HG02588 (cell line): ENCODE data around the gene SLIT1.
"Not testable (repeated sequence)": the region's sequence is repeated elsewhere in the genome, so short reads cannot be mapped to it uniquely, and the experiment has no call there.

Source experiments
- ATAC-seq: cut with Tn5 transposase; IDR thresholded peaks from one replicate; pipeline ENCODE4 v1.9.1; 2021; ENCODE audit warnings: mild to moderate bottlenecking, moderate library complexity; ENCODE audit not compliant: unreplicated experiment

Gene SLIT1

DNA sequence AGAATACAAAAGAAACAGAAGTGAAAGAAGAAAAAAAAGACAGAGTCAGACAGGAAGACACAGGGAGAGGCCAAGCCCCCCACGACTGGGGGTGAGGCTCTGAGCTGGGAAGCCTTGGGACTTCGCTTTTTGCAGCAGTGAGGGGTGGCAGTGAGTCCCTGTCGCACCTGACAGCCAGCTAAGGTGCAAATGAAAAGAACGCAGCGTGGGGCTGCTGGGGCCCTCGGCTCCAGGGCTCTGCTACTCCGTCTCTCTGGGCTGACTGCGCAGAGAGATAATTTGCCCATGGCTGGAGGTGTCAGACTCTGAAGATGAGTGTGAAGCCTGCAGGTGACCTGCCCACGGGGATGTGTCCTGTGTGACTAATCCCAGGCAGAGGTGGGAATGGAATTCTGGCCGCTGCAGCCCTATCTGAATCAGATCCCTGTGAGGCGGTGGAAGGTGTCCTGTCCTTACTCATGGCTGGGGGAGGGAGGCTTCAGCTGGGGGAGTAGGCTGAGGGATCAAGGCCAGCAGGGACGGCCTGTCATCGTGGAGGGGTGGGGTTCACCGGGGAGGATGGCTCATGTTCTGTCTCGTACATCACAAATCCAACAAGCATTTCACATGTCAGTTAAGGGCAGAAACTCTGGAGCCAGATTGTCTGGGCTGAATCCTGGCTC lies 96.4 kb downstream of the SLIT1 start:
- ATAC-seq, result no peak

DNA sequence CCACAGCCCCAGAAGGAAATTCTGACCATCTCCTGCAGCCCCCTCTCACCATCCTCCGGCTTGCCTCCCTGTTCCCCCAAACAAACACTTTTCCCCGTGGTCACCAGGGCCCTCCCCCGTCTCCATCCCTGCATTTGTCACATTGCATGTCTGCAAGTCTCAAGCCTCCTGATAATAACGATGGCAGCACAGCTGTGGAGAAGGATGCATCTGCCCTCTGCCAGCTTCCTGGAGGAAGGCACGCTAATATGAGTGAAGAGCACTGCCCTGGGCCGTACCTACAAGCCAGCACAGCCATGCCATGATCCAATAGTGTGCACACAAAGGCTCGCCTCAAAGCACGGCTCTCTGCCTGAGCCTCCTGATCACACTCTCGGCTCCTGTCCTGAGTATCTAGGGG lies 98.5 kb downstream of the SLIT1 start:
- ATAC-seq, result no peak

DNA sequence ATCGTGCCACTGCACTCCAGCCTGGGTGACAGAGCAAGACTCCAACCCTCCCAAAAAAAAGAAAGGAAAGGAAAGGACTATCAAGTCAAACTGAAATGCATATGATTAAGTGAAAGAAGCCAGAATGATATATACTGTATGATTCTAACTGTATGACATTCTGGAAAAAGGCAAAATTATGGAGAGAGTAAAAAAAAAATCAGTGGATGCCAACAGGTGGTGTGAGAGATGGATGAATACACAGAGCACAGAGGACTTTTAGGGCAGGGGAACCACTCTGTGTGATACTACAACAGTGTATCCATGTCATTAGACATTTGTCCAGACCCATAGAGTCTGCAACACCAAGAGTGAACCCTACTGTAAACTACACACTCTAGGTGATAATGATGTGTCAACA lies 99.2 kb downstream of the SLIT1 start:
- no peak for ATAC-seq

DNA sequence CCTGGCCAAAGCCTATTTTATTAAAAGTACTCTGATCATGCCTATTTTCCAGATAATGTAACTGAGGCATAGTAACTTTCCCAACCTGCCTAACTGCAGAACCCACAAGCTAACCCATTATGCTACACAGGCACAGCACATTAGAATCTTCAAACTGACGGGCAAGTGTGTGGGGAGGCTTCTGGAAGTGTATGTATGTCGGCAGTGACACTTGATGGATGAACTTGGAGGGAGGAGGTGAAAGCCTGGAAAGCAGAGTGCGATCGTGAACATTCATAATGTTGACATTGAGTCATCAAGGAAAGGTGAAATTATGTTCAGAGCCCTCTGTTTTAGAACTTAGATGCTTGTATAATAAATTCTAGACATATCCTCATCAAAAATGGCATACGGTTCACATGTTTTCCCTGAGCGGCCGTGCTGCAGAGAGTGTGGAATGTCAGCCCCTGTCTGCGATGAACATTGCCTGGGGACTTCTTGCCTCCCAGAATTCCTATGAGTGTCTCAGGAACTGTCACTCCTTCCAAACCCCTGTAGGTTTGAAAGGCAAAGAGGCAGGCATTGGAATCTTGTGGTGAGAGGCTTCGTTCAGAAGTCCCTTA lies 102.4 kb downstream of the SLIT1 start:
- ATAC-seq, result no peak

DNA sequence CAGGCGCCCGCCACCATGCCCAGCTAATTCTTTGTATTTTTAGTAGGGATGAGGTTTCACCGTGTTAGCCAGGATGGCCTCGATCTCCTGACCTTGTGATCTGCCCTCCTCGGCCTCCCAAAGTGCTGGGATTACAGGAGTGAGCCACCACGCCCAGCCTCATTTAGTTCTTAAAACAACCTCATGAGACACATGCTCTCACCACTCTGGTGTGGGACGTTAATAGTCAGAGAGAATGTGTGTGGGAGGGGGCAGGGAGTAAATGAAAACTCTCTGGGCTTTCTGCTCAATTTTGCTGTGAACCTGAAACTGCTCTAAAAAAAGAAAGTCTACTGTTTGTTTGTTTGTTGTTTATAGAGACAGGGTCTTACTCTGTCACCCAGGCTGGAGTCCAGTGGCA lies 103.2 kb downstream of the SLIT1 start:
- not testable (repeated sequence) for ATAC-seq

DNA sequence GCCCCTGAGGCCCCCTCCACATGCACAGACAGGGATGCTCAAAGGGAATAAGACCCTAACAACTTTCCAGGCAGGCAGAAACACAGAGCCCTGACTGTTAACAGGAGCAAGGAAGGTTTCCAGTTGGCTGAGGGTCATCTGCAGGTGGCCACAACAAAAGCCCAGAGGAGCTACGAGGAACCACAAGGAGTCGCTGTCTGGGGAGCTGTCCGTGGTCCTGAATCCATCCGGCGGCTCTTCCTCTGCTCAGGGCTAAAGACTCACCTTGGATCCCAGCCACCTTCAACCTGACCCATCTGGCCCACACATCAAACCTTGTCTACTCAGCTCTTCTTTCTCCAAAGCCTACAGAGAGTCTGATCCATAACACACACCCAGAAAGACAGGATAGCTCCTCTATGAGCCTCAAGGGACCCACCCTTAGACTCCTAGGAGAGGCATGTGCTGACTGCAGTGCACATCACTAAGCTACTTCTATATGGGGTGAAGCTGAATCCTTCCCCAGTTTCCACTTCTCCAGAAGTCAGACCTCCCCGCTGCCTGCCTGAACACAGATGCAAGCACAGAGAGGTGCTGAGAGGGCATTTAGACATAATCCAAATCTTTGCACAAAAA lies 104.0 kb downstream of the SLIT1 start:
- no peak for ATAC-seq

DNA sequence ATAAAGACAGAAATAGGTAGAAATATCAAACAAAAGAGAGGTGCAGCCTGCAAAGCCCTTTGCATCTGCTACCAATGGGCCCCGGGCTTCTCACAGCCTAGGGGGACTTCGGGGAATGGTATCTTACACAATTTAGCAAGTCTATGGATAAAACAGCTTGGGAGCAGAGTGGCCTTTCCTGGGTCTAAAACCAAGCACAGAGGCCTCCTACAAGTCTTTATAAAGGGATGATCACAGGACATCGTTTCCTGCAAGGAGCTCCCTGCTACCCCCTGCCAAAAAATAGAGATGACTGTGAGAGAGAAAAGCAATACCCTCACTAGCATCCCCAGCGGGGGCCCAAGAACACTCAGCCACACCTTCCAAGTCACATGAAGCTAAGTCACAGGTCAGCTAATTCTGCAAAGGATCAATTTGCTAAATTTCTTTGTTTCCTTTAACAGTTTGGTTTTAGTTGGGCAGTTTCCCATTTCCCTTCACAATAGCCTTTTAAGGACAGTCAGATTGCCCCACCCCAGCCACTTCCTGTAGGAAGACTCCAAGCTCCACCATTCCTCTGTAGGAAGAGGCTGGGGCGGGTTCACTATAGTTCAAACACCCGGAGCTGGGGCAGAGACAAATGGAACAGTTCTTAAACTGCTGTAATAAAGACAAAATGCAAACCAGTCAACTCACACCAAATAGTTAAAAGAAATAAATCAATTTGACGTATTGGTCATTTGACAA lies 105.5 kb downstream of the SLIT1 start:
- no peak for ATAC-seq

DNA sequence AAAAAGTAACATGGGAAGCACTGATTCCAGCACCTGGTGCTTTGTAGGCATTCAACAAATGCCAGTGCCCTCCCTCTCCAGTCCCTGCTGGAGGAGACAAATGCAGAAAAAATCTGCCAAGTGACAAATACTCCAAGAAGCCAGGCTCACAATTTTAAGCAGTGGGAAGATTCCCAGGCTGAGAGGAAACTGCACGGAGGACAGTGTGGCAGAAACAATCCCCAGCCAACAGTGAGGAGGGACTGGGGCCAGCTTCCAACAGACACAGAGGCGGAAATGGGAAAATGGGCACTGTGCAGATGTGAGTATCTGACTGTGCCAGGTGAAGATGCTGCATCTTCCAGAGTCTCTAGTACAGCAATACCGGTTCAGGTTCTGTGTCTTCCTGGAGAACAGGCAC lies 106.3 kb downstream of the SLIT1 start:
- no peak for ATAC-seq

DNA sequence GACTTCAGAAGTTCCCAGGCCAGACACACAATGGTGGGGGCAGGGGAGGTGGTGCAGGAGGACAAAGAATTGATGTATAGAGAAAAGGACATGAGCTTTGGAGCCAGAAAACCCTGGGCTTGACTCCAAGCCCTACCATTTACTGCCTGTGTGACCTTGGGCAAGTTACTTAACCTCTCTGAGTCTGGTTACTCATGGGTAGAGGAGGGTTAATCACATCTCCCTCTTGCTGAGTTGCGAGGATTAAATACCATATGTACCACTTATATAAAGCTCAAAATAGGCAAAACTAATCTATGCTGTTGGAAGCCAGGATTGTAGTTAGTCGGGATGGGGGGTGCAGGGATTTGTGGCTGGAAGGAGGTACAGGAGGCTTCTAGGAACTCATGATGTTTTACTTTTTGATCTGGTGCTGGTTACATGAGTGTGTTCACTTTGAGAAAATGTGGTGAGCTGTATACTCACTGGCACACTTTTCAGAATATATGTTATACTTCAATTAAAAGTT lies 106.8 kb downstream of the SLIT1 start:
- ATAC-seq, result no peak

DNA sequence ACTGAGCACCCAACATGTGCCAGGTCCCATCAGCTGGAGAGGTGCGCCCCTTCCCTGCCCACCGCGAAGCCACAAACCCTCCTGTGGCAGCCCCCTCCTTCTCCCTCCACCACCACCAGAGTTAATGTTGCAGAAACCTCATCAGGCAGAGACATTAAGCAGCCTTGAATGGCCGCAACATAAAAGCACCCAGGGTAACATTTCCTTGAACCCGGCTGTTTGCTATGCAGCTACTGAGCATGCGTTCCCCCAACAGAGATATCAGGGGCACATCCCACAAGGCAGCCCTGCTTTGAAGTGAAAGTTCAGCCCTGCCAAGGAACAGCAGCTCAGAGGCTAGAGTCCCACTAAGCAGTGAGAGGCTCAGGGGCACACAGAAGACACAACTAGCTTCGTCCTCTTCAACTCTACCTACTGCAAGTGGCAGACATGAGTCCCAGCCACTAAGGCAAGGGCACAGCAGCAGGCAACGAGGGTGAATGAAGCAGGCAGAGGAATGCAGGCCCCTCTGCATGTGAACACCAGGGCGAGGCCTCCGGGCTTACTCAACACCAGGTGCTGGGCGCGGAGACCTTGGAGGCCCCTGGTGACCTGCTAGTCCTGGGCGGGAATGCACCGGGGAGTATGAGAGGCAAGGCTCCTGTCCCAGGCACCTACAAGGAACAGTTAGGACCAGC lies 107.4 kb downstream of the SLIT1 start:
- no peak for ATAC-seq

DNA sequence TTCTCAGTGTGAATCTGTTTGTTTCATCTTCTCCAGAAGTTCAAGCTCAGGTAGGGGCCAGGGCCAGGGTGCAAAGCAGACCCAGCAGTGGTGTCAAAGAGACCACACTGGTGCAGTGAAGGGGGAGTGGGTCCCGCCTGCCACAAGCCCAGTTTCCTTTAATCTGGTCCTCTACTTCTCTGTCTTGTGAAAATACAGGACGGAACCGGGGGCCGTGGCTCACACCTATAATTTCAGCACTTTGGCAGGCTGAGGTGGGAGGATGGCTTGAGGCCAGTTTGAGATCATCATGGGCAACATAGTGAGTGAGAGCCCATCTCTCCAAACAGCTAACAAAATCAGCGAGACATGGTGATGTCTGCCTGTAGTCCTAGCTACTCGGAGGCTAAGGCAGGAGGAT lies 109.0 kb downstream of the SLIT1 start:
- no peak for ATAC-seq

DNA sequence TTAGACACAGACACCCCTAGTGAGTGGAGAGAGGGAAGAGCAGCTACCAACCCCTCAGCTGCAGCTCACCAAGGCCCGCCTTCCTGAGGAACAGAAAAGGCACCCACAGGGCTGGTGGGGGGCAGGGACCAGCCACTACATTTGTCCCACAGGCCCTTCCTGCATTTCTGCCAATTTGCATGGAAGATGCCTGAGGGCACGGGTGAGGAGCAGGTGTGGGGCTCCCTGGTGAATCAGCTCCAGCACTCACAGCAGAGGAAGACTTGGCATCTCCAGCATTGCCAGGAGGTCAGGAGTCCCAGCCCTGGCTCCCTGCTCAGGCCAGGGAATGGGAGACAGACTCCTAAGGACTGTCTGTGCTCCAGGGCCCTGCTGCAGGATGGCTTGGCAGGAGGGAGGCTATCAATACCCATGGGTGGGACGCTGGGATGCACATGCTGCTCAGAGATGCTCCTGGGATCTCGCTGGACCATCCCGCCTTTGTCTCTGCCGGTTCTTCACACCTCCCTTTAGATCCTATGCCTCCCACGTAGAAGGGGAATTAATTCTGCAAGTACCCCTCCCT lies 109.7 kb downstream of the SLIT1 start:
- ATAC-seq, result no peak

DNA sequence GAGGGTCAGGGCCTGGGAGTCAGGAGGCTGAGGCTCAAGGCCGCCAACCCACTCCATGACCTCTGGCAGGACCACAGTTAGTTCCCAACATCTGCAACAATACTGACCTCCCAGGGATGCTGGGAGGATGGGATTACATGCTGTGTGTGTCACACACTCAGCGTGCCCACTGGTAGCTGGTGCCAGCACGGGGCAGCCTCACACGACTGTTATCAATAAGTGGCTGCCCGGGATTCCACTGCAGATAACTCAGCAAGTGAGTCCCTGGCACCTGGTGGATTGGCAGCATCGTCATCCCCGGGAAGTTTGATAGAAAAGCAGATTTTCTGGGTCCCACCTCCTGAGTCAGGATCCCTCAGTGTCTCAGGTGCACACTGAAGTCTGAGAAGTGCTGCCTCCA lies 110.3 kb downstream of the SLIT1 start:
- ATAC-seq, result no peak

DNA sequence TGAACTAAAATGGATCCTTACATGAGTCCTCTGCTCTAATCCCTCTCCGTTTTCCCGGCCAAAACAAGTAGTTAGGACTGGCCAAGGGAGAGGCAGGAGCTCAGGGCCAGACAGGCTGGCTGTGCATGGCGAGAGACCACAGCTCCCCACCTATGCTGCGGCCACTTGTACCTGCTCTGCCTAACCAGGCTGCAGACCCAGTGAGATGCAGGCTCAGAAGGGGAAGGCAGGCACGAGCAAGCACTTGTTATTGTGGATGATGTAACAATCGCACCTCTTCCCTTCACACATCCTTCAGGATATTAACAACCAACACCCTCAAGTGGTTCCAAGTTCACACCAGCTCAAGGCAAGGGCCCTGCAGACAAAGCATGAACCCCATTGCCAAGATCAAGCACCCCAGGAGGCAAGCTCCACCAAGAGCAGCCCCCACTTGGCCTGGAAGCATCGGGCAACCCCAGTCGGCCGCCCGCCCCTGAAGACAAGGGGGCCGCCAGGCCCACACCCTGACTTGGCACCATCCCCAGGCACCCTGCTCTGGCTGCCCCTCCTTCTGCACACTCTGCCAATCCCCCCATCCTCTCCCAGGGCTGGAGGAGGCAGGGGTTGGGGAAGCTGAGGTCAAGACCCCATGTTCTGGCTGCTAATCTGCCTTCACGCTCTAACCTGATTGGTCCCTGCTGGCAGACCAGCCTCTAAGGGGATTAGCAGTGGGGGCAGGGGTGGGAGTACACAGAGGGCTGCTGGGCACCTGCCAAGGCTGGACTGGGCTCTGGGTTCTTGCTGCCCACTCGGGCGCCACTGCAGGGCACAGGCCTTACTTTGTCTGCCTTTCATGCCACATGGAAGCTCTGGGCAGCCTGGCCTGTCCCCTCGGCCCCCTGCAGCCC lies 111.3 kb downstream of the SLIT1 start:
- ATAC-seq, result no peak

DNA sequence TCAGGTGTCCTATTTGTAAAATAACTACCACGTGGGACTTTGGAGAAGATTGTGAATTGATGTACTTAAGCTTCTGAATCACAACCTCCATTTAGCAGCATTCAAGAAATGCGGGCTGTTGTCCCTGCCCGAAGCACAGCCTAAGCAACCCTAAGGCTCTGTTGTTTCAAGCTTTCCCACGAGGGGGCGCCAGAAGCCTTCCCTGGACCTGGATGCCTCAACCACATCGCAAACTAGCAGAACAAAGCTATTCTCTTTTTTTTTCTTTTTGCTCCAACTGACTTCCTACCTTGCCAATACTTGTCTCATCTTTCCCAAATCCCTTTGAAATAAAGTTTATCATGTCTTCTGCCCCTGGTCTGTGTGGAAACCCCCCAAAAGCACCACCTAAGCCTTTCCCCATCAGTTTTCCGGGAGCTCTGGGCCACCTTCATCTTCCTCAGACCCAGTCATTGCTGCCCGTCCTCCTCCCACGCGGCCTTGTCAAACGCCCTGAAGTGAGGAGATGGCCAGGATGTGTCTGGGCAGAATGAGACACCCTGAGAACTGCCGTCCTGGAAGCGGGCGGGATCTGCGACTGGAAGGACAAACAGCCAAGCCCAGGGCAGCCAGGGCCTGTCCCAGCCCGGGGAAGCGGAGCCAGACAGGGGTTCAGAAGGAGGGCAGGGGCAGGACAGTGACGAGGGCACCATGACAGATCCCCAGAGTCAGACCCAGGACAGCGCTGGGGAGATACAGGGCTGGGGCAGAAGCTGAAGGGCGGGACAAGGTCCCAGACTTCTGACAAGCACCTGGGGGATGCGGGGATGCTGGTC lies 112.7 kb downstream of the SLIT1 start:
- no peak for ATAC-seq

DNA sequence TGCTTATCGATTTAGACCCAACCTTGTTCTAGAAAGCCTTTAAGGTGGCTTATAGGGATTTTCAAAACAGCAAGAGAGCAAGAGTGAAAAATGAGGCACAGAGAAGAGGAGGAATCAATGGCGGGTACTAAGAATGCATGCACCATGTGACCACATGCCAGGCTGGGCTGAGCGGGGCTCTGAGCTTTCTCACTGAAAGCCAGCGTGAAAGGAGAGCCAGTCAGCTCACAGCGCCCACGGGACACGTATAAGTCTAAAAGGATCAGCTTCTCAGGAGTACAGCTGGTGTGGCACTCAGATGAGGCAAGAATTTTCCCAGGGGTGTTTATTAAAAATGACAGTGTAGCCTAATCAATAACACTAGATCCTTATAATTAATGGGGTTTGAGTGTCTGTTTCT lies 114.3 kb downstream of the SLIT1 start:
- ATAC-seq, result no peak

DNA sequence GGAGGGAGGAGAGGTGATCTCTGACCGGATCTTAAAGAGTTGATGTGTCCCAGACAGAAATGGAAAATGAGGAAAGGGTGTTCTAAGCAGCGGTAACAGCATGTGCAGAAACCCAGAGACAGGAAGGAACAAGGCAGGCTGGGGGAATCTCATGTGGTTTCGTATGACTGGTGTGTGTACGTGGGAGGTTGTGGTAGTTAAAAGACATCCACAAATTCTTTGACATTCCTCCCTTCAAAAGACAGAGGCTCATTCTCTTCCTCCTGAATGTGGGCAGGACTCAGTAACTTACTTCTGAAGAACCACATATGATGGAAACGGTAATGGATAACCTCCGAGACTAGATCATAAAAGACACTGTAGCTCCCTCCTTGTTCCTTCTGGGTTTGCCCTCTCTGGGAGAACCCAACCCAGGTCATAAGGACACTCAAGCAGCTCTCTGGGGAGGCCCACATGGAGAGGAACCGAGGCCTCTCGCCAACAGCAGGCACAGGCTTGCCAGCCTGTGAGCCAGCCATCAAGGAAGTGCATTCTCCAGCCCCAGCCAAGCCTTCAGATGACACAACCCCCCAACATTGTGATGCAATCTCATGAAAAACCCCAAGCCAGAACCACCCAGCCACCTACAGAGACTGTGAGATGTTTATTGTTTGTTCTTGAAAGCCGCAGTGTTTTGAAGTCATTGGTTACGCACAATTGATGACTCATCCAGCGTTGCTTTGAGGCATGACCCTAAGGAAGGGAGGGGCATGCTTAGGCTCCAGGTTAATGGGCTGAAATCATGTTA lies 116.0 kb downstream of the SLIT1 start:
- no peak for ATAC-seq

DNA sequence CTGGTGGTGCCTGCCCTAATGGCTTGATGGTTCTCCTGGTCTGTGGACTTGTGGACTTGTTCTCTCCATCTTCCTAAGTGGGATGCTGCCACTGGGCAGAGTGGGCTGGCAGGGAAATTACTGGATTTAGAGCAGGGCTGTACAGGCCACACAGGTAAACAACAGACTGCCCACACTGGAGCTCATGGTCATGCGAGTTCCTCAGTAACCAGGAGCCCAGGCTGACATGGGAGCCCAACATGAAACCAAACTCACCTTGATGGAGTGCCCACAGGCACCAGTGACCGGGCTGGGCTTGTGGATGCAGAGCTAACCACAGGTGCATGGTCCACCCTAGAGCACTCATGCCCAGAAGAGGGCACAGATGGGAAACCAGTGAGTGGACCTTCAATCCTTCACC lies 116.7 kb downstream of the SLIT1 start:
- no peak for ATAC-seq
